Transverse colon (tissue), 4 donors: ENCODE results near the gene PHYKPL. TPM values are rescaled to one million over a fixed set of nuclear protein-coding genes. Genes with fewer than 3 reads are reported as not detected.

Experiments used
- DNase-seq: peaks from one replicate; pipeline ENCODE4 v3.0.0-alpha.2; 2019
- H3K27ac ChIP-seq, 4 donors: fragments of 200-600 bp; sonication (generic); 2 replicates each; pipeline ENCODE4 v1.5.1; 2016 to 2018; ENCODE audit warnings: inconsistent platforms in 4 of 4
- H3K27me3 ChIP-seq: fragments of 200-600 bp; sonication (generic); 2 replicates; pipeline ENCODE4 v1.5.1; 2017; ENCODE audit warnings: inconsistent platforms
- H3K36me3 ChIP-seq, 4 donors: fragments of 200-600 bp; sonication (generic); 2 replicates each; pipeline ENCODE4 v1.5.1; 2017 to 2019; ENCODE audit warnings: inconsistent platforms in 4 of 4
- H3K4me1 ChIP-seq, 4 donors: fragments of 200-600 bp; sonication (generic); 2 replicates each; pipeline ENCODE4 v1.5.1; 2017 to 2020; ENCODE audit warnings: inconsistent platforms in 4 of 4
- H3K4me3 ChIP-seq, 4 donors: fragments of 200-600 bp; sonication (generic); 1 replicate in 1 of 4; 2 replicates in 3 of 4; pipeline versions ENCODE4 v1.5.1 to v1.6.1; 2017 to 2019; ENCODE audit warnings: inconsistent platforms in 4 of 4
- H3K9me3 ChIP-seq, 2 donors: fragments of 200-600 bp; sonication (generic); 2 replicates each; pipeline ENCODE4 v1.5.1; 2017 to 2019; ENCODE audit warnings: inconsistent platforms in 2 of 2
- CTCF ChIP-seq, 5 experiments: fragments of 200-600 bp in 3 of 5; fragments of 450-650 bp in 2 of 5; sonication (generic) in 3 of 5; IDR thresholded peaks; 1 replicate in 2 of 5; 2 replicates in 3 of 5; pipeline ENCODE4 v1.5.1; 2016 to 2017; ENCODE audit warnings: antibody characterized with exemption in 5 of 5, inconsistent platforms in 3 of 5, mild to moderate bottlenecking in 2 of 5, moderate library complexity in 1 of 5
- EP300 ChIP-seq: sonication (generic); formaldehyde crosslinking; IDR thresholded peaks from one replicate; pipeline ENCODE4 v1.6.1; 2017; ENCODE audit warnings: antibody characterized with exemption, low read depth
- POLR2A ChIP-seq: fragments of 450-650 bp; IDR thresholded peaks from one replicate; pipeline ENCODE4 v1.6.1; 2016; ENCODE audit warnings: antibody characterized with exemption, mild to moderate bottlenecking, moderate library complexity
- POLR2AphosphoS5 ChIP-seq, 3 donors: sonication (generic); formaldehyde crosslinking; IDR thresholded peaks; one replicate each; pipeline ENCODE4 v1.6.1; 2016; ENCODE audit warnings: antibody characterized with exemption in 3 of 3
- WGBS, 2 donors: methylation state at CpG; one replicate each; pipeline ENCODE4 v1.1.5; 2018; ENCODE audit warnings: low coverage in 1 of 2; 5-methylcytosine and 5-hydroxymethylcytosine counted together
- in situ Hi-C, 4 donors: fragments of 200-750 bp; cut with MboI; loops; one replicate each; pipeline versions ENCODE4 v1.15.0 to v1.15.1; 2017; ENCODE audit warnings: low sequenced_read_pairs in 3 of 4, low pct_ligation_motif_present in 1 of 4, low pct_unique_long_range_greater_than_20kb in 1 of 4
- intact Hi-C: fragments of 100-400 bp; cut with DNase I; formaldehyde crosslinking; loops from one replicate; pipeline ENCODE4 v1.15.1; 2023; ENCODE audit warnings: low total_unique reads
- total RNA-seq, 4 donors: library from RNA; depleted of rRNA; stranded (reverse); fragments of >200 nt; gene quantifications; one replicate each; pipeline ENCODE4 v1.1.0, GENCODE V29; 2016

PHYKPL gene
- total RNA-seq, 4 donors from 2014 or later: 124 to 405 (median 197) TPM

GRCh38 chr5:178279723-178280438 lies 47.3 kb upstream of the PHYKPL start:
- Histone ChIP-seq H3K27me3 (peaks cover 21% of the 10 kb centered on the region), H3K4me3 (no peak overlapping the region), H3K9me3 (peaks cover 0 to 3% of the 10 kb centered on the region in 2 donors), H3K27ac (no peak overlapping the region), H3K4me1 (peaks cover 0 to 7% (median 3%) of the 10 kb centered on the region in 4 donors), H3K36me3 (no peaks in the 10 kb centered on the region)
- in situ Hi-C loops (loop anchor here (5.0 to 25.0 kb wide), 3 partner anchors 272 to 282 kb away; no protein-coding TSS in a partner anchor), intact Hi-C loops (loop anchor here (5.0 kb wide), 1 partner anchor 312 kb away; the partner anchor contains the start of gene COL23A1)
- 21% methylated on average over 24 of the region's 33 CpGs; no CpG with 5 or more reads in 1 of the 2 donors for WGBS, 2 donors
- TF ChIP-seq CTCF (IDR thresholded peaks at IDR 0.05): peak; percentile 69 to 90 (median 81)
- no peak for TF ChIP-seq EP300
- peak in 1 of 3 donors; percentile 10 for TF ChIP-seq POLR2AphosphoS5 (IDR thresholded peaks at IDR 0.05)
- no peak for TF ChIP-seq POLR2A
- DNase-seq: peak; percentile 87

- no peak for TF ChIP-seq POLR2AphosphoS5 (IDR thresholded peaks at IDR 0.05)
- TF ChIP-seq POLR2A: no peak
- TF ChIP-seq CTCF (IDR thresholded peaks at IDR 0.05): no peak
- TF ChIP-seq EP300: no peak
- H3K4me3 ChIP-seq: no peak overlapping the region
- in situ Hi-C loops: loop anchor here in 2 of 4 donors (10.0 to 25.0 kb wide), 2 partner anchors 276 to 283 kb away; no protein-coding TSS in a partner anchor
- peaks cover 0 to 7% (median 3%) of the 10 kb centered on the region in 4 donors for H3K4me1 ChIP-seq
- peaks cover 0 to 3% of the 10 kb centered on the region in 2 donors for H3K9me3 ChIP-seq
- no peaks in the 10 kb centered on the region for H3K36me3 ChIP-seq
- peaks cover 21% of the 10 kb centered on the region for H3K27me3 ChIP-seq
- no peak for DNase-seq
- no peak overlapping the region for H3K27ac ChIP-seq
- intact Hi-C loops: no loop called here
- 68% methylated on average over 14 of the region's 14 CpGs; no CpG with 5 or more reads in 1 of the 2 donors for WGBS, 2 donors
Observed at GRCh38 chr5:178279026-178279722, 46.6 kb upstream of the PHYKPL start.

GRCh38 chr5:178278358-178279023 lies 45.9 kb upstream of the PHYKPL start:
- H3K4me1 ChIP-seq: peaks cover 0 to 7% (median 3%) of the 10 kb centered on the region in 4 donors
- H3K36me3 ChIP-seq: no peaks in the 10 kb centered on the region
- H3K4me3 ChIP-seq: no peak overlapping the region
- peaks cover 21% of the 10 kb centered on the region for H3K27me3 ChIP-seq
- 81 to 89% methylated on average over 8 to 18 of the region's 18 CpGs for WGBS, 2 donors
- H3K27ac ChIP-seq: no peak overlapping the region
- no peaks in the 10 kb centered on the region for H3K9me3 ChIP-seq
- in situ Hi-C loops: loop anchor here in 2 of 4 donors (10.0 to 25.0 kb wide), 2 partner anchors 276 to 284 kb away; no protein-coding TSS in a partner anchor
- no peak for DNase-seq
- TF ChIP-seq POLR2A (no peak), POLR2AphosphoS5 (IDR thresholded peaks at IDR 0.05) (no peak), CTCF (IDR thresholded peaks at IDR 0.05) (no peak), EP300 (no peak)
- intact Hi-C loops: no loop called here
